Measurements from ENCODE around the gene CFAP77.
"Not testable (repeated sequence)": the region's sequence is repeated elsewhere in the genome, so short reads cannot be mapped to it uniquely, and the experiment has no call there.

Gene CFAP77

DNA sequence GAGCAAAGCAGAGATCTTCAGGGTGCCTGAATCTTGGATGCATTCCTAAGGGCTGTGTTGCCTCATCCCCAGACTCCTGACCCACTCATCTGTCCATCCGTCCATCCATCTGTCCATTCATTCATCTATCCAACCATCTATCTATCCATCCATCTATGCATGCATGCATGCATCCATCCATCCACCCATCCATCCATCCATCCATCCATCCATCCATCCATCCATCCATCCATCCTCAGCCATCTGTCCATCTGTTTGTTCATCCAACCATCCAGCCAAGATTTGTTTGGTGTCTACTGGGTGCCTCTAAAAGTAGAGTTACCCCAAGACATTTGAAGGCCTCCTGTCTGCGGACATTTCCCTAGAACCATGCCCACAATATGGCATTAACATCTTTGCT is 144.7 kb downstream of the CFAP77 start:
- DNase-seq: no peak

DNA sequence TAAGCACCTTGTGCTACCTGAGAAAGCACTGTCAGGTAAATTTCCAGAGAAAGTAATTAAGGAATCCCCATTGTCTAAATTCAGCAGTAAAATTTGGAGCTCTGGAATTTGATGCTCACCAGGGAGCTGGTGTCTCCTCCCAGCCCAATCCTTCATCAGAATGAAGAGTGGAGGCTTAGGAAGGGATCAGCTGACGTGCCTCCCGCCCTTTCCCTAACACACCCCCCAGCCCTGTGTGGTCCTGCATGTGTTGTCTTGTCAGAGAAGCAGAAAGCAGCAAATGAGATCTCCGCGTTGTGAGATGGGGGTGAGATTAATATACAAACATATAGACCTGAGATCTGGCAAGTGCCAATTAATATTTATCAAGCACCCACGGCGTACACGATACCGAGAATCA is 145.5 kb downstream of the CFAP77 start:
- DNase-seq: no peak

DNA sequence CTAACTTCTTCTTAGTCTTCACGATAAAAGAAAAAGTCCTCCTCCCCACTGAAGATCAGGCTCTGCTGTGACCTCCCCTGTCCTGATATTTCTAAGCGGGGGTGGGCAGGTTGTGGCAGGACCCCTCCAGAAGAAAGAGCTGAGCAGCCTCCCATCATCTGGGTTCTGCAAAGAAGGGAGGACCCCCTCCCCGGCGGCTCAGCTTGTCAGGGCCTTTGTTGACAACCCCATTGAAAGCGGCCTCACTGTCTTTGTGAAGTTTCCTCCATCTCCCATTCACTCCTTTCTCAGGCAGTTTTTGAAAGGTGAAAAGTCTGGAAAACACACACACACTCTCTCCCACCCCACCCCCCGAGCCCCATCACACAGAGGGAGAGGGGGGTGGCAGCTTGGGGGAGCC is 146.2 kb downstream of the CFAP77 start:
- no peak for DNase-seq

DNA sequence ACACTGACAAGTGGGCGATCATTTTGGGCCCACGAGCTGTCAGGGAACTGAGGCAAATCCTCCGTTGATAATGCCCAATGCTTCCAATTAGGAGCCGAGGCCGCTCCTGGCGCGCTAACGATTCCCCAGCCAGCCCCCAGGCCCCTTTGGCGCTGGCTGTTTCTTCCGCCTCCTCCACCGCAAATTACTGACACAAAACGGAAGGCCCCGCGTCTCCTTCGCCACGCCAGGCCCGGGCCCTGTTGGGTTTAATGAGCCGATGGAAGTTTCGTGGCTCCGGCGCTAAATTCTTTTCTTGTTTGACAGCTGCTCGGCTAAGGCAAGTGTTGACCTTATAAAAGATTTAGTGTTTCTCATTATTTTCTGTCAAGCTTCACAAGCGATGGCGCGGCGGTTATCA is 146.7 kb downstream of the CFAP77 start:
- no peak for DNase-seq

DNA sequence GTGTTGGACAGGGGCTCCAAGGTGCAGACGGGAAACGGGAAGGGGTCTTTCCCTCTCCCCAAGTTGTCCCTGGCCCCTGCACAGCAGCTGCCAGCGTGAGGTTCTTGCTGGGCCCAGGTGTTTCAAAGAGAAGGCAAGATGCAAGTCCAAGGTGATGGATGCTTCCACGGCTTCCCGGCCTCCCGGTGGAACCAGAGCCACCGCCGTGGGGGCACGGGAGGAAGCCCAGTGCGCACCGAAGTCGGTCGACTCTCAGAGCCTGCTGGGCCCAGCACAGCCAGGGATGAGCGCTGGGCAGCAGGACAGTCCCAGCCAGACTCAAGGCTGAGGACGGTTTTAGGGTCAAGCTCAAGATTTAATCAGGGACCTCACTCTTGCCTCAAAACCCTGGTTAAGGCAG is 147.1 kb downstream of the CFAP77 start:
- DNase-seq: no peak

DNA sequence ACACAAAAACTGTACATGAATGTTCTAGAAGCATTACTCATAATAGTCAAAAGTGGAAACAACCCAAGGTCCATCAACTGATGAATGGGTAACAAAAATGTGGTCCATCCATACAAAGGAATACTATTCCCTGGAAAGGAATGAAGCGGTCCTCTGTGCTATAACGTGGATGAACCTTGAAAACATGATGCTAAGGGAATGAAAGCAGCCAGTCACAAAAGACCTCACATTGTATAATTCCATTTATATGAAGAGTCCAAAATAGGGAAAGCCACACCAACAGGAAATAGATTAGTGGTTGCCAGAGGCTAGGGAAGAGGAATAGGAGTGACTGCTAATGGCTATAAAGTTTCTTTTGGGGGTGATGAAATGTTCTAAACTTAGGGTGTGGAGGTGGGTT is 149.7 kb downstream of the CFAP77 start:
- no peak for DNase-seq

DNA sequence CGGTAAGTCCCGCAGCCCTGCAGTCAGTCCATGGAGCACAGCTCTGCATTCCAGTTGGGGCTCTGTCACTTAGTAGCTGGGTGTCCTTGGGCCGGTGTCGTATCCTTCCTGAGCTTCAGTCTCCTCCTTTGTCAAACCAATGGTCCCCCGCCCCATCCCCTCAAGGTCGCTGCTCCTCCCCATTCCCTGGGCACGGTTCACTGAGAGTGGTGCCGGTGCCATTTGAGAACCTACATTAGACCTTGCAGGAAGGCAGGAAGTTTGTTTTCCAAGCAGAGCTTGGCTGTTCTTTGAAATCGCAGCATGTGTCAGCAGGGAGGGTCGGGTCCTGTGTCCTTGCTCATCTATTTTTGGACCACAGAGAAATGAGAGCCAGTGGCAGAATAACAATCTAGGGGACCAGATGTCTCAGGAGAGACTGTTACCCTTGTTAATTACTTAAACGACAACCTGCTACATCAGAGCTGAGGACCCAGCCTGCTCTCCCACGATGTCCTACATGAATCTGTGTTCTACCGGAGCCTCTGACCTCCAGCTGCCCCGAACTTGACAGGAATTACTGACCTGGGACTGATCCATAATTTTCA is 150.7 kb downstream of the CFAP77 start:
- no peak for DNase-seq

DNA sequence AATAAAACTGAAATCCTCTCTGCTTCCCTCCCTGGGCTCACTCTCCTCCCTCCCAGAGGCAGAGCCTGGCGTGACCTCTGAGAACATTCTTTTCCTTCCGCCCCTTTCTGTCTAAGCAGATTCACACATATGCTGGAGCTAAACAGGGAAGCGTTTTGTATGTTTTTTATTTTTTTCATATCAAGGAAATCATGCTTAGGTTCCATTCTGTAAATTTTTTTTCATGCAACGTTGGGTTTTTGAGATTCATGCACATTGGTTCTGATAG is 152.2 kb downstream of the CFAP77 start:
- no peak for DNase-seq

DNA sequence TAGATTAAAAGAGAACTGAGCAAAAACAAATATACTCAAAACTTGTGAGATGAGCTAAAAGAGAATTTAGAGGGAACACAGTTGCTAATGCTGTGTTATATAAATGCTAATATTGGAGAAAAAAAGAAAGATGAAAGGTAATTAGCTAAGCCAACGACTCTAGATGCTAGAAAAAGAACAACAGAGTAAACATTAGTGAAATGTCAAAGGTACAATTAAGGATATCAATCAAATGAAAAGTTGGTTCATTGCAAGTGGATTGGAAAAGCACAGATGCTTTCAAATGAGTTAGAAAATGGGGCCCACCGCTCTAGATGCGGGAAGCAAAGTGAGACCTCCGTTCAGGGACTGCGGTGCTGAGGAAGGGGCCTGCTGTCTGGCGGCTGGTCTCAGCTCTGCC is 154.5 kb downstream of the CFAP77 start:
- DNase-seq: no peak

DNA sequence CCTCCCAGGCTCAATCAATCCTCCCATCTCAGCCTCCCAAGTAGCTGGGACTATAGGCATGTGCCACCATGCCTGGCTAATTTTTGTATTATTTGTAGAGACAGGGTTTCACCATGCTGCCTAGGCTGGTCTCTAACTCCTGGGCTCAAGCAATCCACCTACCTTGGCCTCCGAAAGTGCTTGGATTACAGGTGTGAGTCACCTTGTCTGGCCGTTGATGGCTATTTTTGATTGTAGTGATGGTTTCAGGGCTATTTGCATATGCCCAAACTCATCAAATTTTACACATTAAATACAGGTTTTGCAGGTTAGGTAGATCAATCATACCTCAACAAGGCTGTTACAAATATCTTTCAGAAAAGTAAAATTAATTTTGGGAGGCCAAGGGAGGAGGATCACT is 158.8 kb downstream of the CFAP77 start:
- not testable (repeated sequence) for DNase-seq

DNA sequence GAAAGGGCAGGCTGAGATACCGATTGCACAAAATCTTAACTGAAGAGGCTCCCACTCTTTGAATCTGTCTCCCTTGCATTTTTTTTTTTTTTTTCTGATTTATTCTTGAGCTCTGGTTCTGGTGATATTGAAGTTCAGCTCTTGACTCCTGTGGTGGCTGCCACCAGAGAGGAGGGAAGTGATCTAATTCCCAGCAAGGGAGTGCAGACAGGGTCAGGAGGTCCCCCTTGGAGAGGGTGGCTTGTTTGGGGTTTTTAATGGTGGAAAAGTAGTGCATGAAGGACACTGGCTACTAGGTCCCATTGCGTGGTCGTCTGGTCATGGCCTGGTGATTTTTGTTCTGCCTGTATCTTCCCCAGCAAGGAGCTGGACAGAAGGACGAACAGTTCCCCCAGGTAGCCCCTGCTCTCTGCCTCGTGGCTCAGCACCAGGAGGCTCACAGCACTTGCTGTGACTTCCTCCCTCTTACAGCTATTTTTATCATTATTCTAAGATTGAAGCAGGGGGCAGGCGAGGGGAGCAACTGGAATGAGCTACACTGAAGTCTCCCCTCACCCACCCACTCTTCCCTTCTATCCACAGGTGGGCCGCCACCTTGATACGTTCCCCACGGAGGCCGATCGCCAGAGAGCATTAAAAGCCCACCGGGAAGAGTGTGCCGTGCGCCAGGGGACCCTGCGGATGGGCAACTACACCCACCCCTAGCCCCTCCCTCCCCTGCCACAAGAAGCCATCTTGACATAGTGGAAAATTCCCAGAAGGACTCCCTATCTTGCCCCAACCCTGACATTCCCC is 162.0 kb downstream of the CFAP77 start:
- no peak for DNase-seq

DNA sequence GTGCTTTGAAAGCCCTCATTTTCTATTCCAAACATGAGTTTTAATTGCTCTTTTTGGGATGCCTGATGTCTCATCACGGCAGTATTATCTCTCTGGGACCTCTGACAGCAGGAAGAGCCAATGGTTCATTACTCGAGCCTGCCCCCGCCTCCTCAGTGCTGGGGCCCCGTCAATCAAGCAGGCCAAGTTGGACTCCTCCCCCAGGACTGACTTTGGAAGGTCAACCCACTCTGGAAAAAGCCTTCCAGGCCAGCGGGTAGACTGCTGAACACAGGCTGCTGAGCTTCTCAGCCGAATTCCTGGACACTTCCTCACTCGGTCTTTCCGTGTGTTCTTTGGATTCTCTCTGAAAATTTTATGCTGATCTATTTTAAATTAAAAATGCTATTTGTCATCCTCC is 162.9 kb downstream of the CFAP77 start:
- no peak for DNase-seq

DNA sequence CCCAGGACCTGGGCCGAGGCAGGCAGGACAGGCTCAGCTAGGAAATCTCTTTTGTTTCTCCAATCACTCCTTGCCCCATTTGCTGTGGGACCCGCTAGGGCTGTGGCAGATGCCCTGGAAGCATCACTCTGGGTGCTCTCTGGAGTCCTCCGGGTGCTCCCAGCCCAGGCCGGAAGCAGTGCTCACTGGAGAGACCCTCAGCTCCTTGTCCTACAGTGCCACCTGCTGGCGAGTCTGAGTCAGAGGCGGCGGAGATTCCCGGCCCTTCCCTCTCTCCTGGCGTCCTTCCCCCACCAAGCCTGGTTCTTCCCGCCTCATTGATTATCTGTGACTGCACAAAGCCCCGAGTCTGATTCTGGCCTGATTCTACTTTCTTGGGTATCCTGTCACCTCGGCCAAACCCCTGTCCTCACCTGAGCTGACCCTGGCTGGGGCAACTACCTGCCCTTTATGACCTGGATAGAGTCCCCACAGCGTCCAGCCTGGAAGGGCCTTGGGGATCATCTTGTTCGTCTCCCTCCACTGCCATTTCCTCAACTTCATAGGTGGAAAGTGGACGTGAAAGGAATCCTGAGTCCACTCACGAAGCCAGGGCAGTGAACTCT is 165.1 kb downstream of the CFAP77 start:
- peak; percentile 49 for DNase-seq

DNA sequence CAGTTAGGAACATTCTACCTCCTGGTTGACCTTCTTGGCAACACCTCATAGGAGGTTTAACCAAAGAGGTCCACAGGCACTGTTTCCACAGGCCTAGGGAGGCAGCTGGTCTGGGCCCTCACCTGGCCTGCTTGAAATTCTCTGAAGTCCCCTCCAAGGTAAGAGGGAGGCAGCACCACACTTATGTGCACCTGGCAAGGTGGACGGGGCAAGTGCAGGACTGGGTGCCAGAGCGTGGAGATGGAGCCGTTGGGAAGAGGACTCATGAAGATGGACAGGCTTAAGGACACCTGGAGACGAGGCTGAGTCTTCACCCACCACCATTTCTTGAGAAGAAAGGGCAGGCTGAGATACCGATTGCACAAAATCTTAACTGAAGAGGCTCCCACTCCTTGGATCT is 165.8 kb downstream of the CFAP77 start:
- DNase-seq: no peak

DNA sequence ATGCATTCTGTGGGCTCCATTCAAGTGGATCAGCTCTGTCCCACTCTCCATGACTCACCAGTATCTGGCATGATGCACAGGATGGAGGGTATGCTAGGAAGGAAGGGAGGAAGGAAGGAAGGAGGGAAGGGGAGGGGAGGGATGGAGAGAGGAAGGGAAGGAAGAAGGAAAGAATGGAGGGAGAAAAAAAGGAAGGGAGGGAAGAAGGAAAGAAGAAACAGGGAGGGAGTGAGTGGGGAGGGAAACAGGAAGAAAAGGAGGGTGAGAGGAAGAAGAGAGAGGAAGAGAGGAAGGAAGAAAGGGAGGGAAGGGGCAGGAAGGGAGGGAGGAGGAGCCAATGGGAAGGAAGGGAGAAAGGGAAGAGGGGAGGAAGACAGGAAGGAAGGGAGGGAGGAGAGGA is 167.1 kb downstream of the CFAP77 start:
- DNase-seq: no peak

DNA sequence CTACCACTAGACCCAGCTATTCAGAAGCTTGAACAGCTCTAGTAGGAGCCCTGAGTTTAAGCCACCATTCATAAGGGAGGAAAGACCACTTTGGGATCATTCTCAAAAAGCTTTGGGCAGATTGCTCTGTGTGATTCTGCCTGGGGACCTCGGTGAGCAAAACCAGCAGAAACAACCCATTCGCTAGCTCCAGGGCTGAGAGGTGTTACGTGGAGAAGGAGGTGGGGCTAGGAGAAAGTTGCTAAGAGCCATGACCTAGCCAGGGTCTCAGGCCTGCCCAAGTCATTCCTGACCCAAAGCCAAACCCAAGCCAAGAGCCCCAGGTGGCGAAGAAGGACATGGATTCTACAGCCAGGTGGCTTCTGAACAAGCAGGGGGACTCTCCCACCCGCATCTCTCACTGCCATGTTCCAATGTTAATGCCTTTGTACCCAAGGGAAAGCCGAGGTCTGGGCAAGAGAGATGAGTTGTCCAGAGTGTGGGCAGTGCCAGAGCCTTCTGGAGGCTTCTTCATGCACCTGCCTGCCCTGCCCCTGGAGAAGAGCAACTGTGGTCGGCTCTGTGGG is 168.4 kb downstream of the CFAP77 start:
- no peak for DNase-seq

DNA sequence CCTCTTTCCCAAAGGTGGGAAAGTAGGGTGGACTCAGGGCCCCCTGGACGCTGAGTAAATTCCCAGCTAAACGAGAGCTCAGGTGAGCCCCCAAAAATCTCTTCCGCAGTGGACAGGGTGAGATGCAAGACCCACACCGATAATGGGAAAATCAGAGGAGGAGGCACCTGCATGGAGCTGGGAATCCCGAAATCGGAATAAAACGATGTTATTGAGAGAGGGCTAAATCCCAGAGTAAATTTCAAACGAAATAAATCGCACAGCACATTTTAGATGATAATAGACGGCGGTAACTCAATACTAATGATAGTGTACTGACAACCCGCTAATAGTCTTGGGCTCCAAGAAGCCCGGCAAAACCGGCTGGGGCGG is 169.4 kb downstream of the CFAP77 start:
- no peak for DNase-seq

DNA sequence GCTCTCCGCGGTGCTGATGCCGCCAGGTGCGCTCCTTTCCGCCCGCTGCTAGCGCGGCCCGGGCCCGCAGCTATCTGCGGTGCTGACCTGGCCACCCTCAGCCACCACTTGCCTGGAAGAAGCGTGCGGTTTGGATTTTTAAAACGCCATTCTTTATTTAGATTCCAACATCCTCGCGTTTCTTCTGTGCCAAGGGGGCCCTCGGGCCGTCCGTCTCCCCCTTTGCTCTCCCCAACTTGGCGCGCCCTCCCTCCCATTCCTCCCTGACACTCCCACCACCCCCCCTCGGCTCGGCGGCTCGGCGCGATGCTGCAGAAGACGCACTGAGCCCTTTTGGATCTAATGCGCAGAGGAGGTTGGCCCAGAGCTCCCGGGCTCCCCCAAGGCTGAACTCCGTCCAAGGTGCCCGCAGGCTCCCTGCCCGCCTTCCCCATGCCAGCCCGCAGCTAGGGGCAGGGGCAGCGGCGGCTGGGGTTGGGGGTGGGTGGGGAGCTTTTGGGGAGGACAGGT is 172.3 kb downstream of the CFAP77 start, which contains the start of gene BARHL1:
TSS of gene BARHL1 (plus strand) at position 331 of the 510 bp plus-strand sequence. CDS start 192 bp downstream, outside the sequence.
- DNase-seq: no peak

DNA sequence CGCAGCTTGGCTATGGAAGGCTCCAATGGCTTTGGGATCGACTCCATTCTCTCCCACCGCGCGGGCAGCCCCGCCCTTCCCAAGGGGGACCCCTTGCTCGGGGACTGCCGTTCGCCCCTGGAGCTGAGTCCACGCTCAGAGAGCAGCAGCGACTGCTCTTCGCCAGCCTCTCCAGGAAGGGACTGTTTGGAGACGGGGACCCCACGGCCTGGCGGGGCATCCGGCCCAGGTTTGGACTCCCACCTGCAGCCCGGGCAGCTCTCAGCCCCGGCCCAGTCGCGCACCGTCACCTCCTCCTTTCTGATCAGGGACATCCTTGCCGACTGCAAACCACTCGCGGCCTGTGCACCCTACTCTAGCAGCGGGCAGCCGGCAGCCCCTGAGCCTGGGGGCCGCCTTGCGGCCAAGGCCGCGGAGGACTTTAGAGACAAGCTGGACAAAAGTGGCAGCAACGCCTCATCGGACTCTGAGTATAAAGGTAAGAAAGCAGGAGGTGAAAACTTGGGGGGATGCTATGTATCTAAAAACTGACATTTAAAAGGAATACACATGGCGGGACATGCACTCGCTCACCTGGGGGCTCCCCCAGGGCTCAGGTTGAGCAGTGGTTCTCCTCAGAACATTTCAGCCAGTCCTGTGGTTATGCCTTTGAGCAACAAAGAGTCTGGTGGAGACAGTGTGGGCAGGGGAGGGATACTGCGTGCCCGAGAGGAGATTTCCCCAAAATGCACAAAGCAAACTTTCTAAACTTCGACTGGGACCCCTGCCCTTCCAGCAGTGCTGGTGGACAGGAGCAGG is 173.0 kb downstream of the CFAP77 start:
- DNase-seq: no peak

DNA sequence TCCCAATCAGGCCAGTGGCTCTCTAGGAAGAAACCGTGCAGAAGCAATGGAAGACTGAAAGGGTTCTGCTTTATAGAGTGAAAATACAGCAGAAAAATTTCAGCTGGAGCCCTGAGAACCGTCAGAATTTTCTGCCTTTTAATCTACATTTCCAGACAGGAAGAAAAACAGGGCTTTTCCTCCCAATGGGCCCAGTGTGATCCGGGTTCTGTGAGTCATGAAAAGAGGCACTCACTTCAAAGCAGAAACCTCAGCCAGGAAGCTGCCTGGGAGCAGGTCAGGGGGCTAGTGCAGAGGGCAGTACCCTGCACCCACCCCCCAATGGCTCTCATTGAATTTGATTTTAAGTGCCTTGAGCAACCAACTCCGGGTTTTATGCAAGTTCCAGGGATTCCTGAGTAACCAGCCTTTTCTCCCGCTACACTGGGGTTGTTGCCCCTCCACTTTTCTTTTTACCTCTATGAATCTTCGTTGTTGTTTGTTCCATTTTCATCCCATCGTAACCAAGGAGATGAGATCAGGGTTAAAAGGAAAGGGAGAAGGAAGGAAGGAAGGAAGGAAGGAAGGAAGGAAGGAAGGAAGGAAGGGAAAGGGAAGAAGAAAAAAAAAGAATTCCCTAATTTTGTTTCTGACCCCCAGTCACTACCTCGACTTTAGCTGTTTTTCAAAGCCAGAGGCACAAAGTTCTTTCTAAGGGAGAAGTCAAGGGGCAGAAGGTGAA is 173.7 kb downstream of the CFAP77 start:
- DNase-seq: no peak

DNA sequence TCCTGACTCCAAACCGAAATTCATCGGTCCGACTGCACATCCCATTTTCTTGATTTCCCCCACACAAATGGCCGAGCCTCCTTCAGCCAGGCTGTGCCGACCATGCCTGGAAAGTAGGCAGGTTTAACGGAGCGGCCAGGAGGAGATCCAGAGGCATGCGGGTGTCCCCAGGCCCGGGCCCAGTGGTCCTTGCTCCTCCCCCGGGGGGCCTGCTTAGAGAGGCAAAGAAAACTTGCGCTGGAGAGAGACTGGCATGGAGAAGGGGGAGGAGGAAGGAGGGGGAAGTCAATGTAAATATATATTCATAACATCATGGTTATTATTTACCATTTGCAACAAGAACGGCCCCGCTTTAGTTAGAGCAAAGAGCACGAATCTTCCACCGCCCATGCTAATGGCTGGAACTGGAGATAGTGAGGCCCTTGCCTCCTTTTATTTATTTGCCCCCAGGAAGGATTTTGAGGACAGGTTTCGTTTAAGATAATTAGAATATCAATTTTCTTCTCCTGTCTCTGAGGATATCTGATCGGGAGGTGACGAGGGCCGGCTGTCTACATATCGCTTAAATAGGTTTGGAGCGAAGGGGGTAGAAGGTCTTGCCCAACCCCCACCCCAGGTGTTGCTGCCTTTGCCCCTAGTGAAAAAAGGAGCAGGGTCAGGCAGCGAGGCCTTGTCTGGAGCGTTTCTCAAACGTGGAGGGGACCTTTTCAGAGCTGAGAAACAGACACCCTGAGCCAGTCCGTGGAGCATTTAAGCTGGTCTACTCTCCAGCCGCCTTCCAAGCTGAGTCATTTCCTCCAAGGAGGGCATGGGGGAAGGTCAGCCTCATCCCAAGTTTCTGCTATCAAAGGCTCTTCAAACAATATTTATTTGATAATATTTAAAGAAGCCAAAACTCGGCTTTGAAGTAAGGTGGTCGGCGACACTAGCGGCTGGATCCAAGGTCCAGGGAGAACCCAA is 174.9 kb downstream of the CFAP77 start:
- no peak for DNase-seq

Data from DMS79 (cell line).